ENCODE data around the gene FTCD. TPM values are rescaled to one million over a fixed set of nuclear protein-coding genes. Genes with fewer than 3 reads are reported as not detected.
"Not testable (repeated sequence)": the region's sequence is repeated elsewhere in the genome, so short reads cannot be mapped to it uniquely, and the experiment has no call there.

Gene FTCD
- total RNA-seq, 1 donor from 2014 or later: 0.41 TPM

DNA sequence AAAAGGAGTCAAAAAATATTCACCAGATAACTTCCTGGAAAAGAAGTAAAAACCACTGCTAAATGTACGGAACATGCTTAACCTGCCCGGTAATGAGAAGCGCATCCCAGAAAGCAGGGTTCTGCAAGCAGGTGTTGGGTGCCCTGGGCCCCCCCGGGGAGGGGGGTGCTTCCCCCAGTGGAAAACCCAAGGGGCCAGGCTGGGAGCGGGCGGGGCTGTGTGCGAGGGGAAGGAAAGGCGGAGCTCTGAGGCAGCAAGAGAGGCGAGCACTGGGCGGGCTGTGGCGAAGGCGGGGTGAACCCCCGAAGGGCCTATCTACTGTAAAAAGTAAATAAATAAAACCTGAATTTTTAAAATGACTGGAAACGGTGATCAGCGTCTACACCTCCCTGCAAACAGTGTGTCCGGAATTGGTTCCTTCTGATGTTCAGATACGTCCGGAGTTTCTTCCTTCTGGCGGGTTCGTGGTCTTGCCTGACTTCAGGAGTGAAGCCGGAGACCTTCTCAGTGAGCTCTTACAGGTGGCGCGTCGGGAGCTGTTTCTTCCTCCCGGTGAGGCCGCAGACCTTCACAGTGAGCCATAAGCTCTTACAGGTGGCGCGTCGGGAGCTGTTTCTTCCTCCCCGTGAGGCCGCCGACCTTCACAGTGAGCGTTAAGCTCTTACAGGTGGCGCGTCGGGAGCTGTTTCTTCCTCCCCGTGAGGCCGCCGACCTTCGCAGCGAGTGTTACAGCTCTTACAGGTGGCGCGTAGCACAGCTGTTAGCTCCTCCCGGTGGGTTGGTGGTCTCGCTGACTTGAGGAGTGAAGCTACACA, 13.4 kb downstream of the FTCD start:
- no peak for FAIRE-seq

DNA sequence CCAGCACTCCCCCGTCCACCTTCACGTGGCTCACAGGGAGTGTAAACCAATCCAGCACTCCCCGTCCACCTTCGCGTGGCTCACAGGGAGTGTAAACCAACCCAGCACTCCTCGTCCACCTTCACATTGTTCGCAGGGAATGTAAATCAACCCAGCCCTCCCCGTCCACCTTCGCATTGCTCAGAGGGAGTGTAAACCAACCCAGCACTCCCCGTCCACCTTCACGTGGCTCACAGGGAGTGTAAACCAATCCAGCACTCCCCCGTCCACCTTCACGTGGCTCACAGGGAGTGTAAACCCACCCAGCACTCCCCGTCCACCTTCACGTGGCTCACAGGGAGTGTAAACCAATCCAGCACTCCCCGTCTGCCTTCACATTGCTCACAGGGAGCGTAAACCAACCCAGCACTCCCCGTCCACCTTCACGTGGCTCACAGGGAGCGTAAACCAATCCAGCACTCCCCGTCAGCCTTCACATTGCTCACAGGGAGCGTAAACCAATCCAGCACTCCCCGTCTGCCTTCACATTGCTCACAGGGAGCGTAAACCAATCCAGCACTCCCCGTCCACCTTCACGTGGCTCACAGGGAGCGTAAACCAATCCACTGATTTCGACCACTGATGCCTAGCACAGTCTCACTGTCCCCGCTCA, 14.9 kb downstream of the FTCD start:
- DNase-seq (ENCODE audit: low spot score in 2 of 2); FAIRE-seq: not testable (repeated sequence)

More for the DNA sequence above, 13.4 kb downstream of the FTCD start:
- DNase-seq (ENCODE audit: low spot score in 2 of 2): no peak

DNA sequence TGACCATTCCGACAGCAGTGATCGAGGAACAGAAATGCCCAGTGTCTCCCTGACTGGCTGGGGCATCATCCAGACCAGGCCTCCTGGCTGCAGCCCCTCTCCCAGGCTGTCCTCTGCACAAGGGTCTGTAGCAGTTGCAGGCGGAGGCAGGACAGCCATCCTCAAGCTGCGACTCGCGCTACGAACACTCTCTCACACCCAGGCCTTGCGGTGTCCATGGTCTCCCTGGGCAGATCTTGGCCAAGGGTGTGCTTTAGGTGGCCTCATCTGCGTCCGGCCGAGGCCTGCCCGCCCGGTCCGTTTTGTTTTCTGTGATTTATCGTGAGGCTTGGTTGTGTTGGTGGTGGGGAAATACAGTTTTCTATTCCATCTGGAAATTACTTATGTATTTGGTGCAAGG, 15.7 kb downstream of the FTCD start:
- FAIRE-seq (no peak), DNase-seq (ENCODE audit: low spot score in 2 of 2) (no peak)

DNA sequence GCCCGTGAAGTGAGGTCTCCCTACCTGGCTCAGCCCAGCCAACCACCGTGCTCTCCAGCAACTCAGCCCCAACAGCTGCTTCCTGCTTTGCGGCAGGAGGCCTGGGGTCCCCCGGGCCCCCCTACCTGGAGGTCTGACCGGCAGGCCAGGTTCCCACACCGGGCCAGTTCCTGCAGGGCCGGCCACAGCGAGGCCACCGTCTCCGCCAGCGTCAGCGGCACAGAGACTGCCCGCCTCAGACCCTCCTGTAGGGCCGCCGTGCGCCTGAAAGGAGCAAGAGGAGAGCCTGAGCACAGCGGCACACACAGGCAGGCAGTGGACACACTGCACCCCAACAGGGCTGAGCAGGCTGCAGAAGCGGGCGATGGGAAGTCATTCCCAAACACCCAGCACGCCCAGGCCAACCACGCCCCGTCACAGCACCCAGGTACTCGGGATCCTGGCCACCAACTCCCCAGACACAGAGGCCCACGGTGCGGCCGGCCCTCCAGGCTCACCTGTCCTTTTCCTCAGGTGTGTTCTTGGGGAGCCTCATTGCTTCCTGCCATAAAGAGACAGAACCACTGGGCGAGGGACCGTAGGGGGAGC, 16.9 kb downstream of the FTCD start:
- DNase-seq (ENCODE audit: low spot score in 2 of 2) (no peak), FAIRE-seq (no peak)

DNA sequence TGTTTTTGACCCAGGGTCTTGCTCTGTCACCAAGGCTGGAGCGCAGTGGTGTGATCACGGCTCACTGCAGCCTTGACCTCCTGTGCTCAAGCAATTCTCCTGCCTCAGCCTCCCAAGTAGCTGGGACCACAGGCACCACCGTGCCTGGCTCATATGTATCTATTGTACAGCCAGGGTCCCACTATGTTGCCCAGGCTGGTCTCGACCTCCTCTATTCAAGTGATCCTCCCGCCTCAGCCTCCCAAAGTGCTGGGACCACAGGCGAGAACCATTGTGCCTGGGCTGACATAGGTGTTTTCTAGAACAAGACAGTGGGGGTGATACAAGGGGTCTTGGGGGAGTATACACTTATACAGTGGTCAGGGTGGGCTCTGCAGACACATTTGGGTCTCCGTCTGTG, 17.5 kb downstream of the FTCD start:
- FAIRE-seq (no peak), DNase-seq (ENCODE audit: low spot score in 2 of 2) (no peak)

DNA sequence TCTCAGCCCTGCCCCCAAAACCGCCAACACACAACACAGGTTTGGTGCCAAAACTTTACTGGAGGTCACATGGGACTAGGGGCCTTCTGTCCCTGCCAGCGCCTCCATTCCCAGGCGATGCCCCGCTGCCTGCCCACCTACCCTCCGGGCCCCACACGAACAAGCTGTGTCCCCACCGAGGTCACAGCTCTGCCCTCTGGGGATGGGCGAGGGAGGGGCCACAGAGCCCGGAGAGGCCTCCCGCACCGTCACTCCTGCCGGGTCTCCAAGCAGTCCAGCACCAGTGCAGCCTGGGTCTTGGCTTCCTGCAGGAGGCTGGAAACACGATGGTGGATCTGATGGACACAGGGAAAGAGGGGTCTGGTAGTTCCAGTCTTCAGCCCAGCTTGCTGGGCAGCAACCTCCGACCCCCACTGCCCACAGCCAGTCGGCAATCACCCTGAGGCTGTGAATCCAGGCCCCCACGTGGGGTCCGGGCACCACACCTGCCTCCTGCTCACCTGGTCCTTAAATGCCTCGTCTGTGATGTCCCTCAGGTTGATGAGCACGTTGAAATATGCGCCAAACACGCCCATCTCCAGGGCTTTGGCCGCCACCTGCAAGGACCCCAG, 18.5 kb downstream of the FTCD start:
- DNase-seq (ENCODE audit: low spot score in 2 of 2) (no peak), FAIRE-seq (no peak)

DNA sequence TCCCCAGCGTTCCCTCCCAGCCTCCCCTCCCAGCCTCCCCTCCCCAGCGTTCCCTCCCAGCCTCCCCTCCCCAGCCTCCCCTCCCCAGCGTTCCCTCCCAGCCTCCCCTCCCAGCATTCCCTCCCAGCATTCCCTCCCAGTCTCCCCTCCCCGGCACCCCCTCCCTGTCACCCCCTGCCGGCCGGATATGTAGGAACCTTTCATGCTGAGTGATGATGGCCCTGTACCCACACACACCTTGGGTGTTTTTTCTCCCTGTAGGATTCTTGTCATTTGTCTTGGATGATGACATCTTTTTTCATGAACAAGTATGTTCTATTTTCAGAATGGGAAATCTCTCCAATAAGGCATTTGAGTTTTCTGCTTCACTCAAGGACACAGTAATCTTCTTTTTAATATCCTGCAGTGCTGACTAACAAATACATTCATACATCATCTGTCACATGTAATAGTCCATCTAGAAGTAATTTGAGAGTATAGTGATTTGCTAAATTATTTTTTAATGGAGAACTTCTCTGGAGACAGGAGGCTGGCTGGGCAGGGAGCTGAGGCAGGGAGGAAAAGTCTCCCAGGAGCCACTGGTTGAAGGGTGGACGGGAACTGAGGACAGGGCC, 19.5 kb downstream of the FTCD start:
- FAIRE-seq (no peak), DNase-seq (ENCODE audit: low spot score in 2 of 2) (no peak)

DNA sequence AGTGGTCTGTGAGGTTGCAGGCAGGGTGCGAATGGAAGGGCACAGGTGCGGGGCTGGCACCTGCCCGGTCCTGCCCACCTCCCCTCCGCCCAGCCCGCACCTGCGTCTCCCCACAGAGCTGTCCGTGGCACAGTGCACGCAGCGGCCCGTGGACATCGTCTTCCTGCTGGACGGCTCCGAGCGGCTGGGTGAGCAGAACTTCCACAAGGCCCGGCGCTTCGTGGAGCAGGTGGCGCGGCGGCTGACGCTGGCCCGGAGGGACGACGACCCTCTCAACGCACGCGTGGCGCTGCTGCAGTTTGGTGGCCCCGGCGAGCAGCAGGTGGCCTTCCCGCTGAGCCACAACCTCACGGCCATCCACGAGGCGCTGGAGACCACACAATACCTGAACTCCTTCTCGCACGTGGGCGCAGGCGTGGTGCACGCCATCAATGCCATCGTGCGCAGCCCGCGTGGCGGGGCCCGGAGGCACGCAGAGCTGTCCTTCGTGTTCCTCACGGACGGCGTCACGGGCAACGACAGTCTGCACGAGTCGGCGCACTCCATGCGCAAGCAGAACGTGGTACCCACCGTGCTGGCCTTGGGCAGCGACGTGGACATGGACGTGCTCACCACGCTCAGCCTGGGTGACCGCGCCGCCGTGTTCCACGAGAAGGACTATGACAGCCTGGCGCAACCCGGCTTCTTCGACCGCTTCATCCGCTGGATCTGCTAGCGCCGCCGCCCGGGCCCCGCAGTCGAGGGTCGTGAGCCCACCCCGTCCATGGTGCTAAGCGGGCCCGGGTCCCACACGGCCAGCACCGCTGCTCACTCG, 23.3 kb downstream of the FTCD start:
- DNase-seq (ENCODE audit: low spot score in 2 of 2) (no peak), FAIRE-seq (no peak)

DNA sequence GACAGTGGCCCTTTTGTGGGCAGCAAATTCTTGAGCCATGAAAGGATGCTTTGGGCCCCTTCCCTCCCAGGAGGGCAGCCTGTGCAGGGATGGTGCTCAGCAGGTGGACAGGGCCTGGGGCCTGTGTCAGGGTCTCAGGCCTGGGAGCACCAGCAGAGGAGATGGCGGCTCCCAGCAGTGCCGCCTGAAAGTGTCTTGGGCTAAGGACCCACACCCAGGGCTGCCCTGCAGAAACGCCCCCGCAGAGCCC, 23.9 kb downstream of the FTCD start:
- FAIRE-seq (no peak), DNase-seq (ENCODE audit: low spot score in 2 of 2) (no peak)

DNA sequence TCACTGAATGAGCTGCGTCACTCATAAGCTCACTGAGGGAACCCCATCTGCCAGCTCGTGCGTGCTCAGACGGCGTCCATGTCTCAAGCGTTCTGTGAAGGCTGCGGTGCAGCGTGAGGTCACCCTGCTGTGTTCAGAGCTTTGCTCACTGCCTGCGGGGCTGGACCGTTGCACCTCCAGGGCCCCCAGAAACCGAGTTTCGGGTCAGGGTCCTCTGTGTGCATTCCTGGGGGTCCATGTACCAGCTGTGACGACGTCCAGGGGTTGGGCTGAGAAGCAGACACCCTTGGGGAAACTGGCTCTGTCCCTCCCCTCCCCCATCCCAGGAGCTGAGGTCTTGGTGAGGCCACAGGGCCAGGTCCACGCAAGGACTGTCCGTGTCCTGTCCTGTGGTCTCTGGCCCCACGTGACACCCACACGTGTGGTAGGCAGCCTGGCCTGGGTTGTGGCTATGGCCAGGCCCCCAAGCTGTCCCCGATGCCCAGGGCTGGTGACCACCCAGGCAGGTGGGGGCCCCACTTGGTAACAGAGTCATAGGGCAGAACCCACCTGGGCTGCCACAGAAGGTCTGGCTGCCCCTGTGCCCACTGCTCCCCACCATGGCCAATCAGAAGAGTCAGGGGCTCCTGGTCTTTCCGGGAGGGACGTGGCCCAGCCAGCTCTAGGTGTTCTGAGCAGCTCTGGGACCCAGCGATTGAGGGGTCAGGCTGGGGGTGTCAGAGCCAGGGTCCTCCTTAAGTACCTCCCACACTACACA, 24.4 kb downstream of the FTCD start:
- DNase-seq (ENCODE audit: low spot score in 2 of 2): no peak
- FAIRE-seq: no peak

DNA sequence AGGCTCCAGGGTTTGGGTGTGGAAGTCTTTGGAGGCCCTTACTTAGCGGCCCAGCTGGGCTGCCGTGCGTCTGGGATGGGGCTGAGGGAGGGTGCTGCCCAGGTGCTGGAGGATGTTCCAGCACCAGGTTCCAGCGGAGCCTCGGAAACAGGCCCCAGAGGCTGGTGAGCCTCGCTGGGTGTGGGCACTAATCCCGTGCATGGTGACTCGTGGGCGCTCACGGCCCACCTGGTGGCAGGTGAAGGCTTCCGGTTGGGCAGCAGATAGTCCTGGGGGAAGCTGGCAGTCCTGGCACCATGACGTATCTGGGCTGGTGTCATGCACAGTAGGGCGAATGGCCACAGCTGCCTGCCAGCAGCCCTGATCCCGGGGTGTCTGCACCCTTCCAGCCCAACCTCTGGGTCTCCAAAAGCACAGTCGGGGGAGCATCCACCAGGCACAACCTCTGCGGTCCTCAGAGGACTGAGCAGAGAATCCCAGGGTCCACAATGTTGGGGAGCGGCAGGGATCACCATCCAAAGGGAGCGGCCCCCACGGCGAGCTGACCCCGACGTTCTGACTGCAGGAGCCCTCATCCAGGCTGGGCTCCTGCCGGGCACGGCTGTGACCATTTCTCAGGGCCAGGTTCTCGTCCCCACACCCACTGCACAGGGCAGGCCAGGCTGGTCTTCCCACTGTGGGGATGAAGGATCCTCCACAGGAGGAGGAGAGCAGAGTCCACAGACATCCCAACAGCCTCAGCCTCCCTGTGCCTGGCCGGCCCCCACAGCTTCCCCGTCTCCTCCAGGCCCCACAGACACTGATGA, 25.3 kb downstream of the FTCD start:
- FAIRE-seq (no peak), DNase-seq (ENCODE audit: low spot score in 2 of 2) (no peak)

DNA sequence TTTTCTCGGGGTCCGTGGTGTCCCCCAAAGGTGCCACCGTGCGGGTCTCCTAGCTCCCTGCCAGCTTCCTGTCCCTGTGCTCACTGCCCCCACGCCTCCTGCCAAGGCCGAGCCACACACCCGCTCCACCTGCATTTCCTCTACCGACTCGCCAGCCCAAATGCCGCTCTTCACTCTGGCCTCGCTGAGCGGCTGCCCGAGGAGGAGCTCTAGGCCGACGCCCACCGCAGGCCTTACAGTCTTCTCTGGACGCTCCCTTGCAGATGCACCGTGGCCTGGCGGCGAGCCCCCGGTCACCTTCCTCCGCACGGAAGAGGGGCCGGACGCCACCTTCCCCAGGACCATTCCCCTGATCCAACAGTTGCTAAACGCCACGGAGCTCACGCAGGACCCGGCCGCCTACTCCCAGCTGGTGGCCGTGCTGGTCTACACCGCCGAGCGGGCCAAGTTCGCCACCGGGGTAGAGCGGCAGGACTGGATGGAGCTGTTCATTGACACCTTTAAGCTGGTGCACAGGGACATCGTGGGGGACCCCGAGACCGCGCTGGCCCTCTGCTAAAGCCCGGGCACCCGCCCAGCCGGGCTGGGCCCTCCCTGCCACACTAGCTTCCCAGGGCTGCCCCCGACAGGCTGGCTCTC, 26.3 kb downstream of the FTCD start:
- no peak for DNase-seq (ENCODE audit: low spot score in 2 of 2)
- FAIRE-seq: no peak

DNA sequence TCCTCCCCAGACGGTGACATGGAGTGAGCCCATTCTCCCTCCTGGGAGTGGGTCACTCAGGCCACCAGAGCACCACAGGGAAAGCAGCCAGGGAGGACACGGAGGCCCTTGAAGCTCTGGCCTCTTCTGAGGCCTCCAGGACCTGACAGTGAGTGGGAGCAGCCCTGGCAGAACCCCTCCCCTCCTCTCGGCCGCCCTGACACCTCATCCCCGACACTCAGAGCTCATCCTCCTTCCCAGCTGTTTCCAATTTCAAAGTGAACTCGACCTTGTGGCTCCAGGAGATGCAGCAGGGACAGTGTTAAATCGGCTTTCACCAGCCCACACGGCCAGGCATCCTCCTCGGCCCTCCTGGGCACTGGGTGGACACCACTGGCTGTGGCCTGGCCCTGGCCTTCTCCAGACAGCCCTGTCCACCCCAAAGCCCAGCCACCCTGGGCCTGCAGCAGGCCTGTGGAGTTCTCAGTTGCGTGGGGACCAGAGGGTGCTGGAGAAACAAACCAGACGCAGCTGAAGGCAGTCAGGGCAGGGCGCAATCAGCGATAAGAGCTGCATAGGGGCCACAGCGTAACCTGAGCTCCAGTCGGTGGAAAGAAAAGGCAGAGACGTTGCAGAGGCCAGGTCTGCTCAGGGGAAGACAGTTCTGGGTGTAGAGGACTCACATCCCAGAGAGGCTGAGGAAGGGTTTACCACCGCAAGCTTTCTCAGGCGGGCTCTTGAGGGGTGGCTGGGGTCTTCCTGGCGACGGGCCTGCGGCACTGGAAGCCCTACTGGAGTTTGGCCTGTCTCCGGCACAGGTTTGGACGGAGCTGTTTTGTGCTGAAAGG, 27.1 kb downstream of the FTCD start:
- FAIRE-seq (no peak), DNase-seq (ENCODE audit: low spot score in 2 of 2) (no peak)

DNA sequence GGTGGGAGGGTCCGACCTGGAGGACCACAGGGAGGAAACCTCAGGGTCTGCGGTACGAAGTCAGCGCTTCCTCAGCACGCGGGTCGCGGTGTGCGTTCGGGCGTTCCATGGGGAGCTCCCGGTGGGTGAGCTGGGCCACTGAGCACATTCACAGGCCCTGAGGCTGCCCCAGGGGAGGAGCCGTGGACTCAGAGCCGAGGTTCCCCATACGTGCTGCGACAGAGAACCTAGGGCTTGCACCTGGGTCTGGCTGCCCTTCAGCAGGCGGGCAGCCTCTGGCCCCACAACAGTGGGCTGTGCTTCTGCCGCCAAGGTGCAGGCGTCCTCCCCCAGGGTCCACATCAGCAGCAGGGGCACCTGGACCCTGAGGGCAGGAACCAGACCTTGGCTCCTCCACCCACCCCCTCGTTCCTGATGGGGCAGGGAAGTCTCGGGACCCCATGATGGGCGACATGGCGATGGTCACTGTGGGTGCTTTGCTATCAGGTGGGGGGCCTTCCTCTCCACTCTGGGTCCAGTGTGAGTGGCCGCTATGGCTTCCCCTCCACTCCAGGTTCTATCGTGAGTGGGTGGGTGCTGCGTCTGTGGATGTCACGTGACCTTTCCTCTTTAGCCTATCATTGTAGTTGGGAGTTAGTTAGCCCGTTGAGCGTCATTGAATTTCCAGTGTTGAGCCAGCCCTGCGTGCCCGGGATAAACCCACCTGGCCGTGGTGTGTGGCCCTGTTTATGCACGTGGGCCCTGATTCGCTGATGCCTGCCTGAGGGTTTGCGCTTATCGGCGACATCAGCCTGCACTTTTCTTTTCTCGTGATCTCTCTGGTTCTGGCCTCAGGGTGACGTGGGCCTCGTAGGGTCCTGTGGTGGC, 27.9 kb downstream of the FTCD start:
- FAIRE-seq (no peak), DNase-seq (ENCODE audit: low spot score in 2 of 2) (no peak)

DNA sequence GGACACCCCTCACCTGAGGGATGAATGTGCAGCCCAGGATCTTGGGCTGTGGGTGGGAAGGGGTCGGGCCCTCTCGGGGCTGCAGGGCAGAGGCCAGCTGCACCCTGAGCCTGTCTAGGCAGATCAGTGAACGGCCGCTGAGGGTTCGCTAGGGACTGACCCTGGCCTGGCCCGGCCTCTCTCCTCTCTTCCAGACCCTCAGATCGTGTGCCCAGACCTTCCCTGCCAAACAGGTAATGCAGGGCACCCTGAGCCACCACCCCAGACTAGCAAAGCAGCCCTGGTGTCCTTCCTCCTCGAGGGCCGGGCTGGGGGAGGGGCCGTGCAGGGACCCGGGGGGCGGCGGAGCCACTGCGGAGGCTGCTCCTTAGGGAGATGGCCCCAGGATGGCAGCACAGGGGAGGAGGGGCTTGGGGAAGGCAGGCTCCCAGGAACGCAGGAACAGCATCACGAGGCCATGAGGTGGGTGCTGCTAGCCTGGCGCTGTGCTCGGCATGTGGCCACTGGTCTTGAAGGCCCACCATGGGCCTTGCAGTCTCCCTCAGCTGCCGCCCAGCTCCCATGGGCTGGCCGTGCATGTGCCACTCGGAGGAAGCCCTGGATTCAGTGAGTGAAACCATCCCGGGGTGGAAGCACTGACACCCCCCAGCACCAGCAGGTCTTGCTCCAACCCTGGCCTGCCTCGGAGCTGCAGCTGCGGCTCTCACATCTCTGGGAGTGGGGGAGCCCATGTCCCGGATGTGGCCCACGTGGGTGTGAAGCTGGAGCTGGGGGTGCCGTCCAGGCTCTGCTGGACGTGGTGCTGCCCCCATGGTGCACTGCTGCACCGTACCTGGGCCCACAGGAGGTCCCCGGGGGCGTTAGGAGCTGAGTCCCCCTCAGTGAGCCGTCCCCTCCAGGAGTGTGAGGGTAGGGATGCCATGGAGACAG, 28.8 kb downstream of the FTCD start:
- DNase-seq (ENCODE audit: low spot score in 2 of 2) (no peak), FAIRE-seq (no peak)
